GM19452 (cell line): ENCODE results near the gene RNF183.

Experiments
- ATAC-seq: cut with Tn5 transposase; IDR thresholded peaks from one replicate; pipeline ENCODE4 v1.9.1; 2021; ENCODE audit not compliant: unreplicated experiment

The RNF183 gene, protein sequence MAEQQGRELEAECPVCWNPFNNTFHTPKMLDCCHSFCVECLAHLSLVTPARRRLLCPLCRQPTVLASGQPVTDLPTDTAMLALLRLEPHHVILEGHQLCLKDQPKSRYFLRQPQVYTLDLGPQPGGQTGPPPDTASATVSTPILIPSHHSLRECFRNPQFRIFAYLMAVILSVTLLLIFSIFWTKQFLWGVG

DNA sequence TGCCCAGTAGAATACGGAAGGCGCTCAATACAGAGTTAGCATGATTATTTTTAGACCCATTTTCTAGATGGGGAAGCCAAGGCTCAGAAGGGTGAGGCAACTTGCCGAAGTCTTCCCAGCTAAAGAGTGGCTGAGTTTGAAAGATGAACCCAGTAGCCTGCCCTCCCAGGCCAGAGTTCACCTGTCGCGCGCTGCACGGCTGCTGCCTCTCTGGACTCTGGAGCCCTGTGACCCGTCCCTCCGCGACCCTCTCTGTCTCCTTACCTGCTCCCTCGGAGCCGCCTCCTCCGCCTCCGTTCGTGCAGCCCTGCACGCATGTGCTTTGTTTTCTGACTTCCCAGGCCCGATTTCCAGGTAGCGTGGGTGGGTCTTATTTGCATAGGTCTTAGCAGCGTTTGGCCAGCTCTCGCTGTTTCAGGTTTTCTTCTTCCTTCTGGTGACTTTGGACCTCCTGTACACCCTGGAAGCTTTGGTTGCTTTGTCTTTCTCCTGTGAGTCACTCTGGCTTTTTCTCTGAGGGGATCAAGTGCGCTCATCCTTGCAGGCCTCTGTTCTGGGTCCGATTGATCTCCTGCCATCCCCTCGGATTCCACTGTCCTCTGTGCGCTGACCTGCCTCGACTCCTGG, at the start of gene RNF183:
TSS of gene RNF183 (minus strand) at position 585 of the 627 bp plus-strand sequence. CDS start 5,192 bp downstream, outside the sequence.
- ATAC-seq = no peak

DNA sequence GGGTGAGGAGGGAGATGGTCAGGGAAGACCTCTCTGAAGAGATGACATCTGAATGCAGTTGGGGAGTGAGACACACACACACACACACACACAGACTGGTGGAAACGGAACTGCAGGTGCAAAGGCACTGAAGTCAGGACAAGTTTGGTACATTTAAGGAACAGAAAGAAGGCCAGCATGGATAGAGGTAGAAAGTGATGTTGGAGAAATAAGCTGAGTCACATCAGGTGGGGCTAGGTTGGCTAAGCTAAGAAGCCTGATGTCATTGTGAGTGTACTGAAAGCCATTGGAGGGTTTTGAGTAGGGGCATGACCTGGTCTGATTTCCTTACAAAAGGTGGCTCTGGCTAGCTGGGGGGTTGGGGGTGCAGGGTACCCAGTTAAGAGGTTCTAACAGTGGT, 49.2 kb upstream of the RNF183 start:
- no peak for ATAC-seq

DNA sequence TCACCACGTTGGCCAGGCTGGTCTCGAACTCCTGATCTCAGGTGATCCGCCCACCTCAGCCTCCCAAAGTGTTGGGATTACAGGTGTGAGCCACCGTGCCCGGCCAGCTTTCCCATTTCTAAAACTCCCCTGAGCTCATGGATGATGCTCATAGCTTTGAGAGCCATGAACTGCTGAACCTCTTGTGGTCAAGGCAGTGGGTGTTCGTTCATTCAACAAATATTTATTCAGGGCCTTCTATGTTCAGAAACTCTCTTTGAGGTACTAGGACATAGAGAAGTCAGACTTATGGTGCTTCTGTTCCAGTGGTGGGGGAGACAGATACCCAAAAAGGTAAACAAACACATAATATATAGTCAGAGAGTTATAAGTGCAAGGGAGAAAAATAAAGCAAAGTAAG, 48.8 kb upstream of the RNF183 start:
- ATAC-seq = no peak

DNA sequence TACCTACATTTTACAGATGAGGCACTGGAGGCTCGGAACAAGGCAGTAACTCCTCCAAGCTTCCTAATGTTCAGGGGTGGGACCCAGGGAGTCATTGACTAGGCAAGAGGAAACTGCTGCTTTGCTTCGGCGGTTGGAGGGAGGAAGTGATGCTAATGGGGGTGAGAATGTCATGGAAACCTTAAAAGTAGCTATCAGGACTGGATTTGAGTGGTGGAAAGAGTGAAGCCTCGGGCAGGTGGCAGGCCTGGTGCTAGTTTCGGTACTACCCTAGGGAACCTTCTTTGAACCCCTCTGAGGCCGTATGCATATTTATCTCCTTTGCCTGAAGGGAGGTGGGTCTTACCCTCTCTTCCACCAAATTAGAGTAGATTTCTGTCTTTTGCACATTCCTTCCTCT, 47.8 kb upstream of the RNF183 start:
- ATAC-seq = peak; percentile 43

DNA sequence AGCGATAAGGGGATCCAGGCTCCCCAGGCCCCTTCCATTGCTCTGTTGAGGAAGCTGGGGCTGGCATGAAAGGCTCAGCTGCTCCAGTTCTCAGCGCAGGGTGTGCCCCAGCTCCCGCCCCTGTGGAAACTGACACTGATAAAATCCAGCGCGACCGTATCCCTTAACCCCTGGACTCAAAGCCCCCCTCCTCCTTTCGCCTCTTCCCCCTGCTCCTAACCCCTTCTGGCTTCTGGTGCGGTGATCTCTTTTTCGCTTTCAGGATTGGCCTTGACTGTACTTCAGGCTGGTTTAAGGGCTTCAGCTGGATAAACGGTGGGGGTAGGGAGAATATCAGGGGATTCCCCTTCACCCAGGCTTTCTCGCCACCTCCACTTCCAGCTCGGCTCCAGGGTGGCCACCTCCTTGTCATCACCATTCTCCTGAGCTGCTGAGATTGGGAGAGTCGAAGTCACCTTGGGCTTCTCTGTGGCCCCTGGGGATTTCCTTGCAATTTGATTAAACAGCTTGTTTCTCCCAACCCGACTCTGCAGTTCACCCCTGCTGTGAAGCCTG, 47.0 kb upstream of the RNF183 start:
- ATAC-seq = peak; percentile 12

DNA sequence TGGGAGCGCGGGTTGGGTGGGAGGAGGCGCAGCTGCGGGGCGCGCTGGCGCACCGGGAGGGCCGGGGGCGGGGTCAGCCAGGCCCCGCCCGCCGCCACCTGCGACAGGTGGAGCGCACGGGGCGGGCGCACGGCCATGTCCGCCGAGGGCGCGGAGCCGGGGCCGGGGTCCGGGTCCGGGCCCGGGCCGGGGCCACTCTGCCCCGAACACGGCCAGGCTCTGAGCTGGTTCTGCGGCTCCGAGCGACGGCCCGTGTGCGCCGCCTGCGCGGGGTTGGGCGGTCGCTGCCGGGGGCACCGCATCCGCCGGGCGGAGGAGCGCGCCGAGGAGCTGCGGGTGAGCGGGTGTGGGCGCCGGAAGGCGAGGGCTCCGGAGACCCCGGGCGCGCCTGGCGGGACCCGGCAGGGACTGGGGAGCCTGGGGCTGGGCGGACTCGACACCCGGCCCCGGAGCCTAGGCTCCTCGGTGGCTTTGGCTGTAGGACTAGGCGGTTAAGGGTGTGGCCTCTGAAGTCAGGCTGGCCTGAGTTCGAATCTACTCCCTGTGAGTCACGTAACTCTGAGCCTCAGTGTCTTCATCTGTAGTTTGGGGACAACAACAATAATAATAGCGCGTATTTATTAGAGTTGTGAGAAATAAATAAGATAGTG, 46.4 kb upstream of the RNF183 start, which contains the start of gene BSPRY:
TSS of gene BSPRY (plus strand) at position 97 of the 650 bp plus-strand sequence. CDS start at position 136, 39 bp downstream.
- peak; percentile 44 for ATAC-seq

DNA sequence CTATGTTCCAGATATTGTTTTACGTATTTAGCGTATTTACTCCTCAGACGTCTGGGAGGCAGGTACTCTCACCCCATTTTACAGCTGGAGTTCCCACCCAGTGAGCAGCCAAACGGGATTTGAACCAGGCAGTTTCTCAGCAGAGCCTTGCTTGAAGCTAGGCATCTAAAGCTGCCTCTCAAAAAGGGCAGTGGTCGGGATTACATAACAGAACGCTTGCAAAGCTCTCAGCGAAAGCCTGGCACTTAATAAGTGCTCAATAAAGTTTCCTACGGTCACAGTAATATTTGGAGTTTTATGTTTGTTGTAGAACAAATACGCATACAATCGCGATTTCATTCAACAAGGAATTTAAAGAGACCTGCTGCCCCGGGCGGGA, 45.9 kb upstream of the RNF183 start:
- no peak for ATAC-seq

DNA sequence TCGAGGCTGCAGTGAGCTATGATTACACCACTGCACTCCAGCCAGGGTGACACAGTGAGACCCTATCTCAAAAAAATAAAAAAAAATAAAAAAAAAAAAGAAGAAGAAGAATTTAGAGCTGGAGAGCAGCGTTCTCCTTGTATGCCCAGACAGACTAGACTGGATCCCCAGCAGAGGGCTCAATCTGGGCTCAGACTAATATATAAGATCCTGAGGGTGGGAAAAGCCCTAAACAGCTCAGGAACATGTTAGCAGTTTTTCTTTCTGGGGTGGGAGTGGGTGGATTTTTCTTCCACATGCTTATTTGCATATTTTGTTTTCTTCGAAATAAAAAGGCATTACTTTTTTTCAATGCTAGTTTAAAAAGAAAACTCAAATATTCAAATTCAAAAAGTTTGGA, 45.3 kb upstream of the RNF183 start:
- ATAC-seq = no peak

DNA sequence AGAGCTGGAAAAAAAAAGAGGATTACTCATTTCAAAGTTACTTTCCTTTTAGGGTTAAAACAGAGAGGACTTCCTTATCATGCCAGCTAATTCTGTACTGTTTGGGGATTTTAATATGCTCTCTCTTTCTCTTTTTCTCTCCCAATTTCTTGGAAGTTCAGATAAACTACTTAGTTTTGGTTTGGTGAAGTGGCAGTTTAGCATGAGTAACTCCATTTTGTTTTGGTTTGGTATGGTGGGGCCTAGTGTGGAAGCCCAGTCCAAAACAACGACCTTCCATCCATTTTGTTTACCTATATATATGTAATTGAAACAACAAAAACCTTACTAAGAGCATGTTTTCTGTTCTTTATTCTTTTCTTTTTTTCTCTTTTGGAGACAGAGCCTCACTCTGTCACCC, 42.5 kb upstream of the RNF183 start:
- no peak for ATAC-seq

DNA sequence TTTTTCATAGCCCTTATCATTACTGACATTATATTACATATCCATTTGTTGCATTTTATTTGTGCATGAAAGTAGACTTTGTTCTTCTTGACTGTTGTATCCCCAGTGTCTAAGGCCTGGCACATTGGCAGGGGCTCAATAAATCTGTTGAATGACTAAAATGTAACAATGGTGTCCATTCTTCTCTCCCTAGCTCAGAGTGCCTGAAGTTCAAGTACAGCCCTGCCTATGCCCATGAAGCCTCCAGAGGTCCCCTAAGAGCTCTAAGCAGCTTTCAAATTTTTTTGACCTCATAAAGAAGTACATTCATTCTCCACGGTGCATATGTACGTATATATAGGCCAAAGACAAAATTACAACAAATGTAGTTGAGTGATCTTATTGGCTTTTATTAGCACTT, 42.0 kb upstream of the RNF183 start:
- ATAC-seq = no peak

DNA sequence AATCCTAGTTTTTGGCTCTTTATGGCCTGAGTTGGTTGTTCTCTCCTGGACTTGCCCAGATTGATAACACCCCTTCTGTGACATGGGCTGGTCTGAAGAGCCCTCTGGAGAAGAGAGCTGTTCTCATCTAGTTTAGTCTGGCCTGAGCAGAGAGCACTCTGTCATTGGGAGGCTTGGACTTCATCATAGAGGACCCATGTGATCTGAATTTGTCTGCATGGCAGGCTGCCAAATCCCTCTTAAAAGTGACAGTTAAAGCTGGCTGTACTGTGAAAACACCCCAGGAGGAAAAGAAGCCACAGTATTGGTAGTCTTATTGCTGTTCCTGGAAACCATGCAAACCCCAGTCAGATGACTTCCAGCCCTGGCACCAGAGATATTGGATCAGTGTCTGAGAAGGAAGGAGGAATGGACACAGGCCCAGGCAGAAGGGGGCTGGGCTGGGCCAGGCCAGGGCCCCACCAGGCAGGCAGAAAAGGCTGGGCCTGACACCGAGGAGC, 40.6 kb upstream of the RNF183 start:
- ATAC-seq = no peak

DNA sequence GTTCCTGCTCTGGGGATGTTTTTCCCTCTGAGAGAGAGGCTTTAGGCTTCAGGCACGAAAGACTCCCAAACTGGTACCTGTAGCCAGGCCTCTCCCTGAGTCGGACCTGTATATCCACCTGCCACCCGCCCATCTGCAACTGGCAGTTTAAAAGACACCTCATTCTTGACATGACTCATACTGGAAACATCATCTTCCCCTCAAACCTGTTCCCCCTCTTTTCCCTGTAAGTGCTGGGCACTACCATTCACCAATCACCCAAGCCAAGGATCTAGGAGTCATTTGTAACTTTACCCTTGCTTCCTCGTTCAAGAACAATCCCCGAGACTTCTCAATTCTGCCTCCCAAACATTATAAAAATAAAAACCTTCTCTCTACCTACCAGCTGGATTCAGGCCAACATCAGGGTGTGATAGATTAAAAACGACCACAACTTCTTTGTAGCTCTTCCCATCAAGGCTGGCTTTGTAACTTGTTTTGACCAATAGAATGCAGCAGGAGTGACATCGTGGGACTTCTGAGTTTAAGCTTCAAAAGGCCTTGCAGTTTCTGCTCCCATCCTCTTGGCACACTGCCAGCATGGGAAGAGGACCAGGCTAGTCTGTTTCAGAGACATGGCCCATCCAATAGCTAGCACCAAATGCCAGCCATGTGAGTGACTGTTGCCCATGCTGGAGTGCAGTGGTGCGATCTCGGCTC, 38.7 kb upstream of the RNF183 start:
- ATAC-seq = no peak

DNA sequence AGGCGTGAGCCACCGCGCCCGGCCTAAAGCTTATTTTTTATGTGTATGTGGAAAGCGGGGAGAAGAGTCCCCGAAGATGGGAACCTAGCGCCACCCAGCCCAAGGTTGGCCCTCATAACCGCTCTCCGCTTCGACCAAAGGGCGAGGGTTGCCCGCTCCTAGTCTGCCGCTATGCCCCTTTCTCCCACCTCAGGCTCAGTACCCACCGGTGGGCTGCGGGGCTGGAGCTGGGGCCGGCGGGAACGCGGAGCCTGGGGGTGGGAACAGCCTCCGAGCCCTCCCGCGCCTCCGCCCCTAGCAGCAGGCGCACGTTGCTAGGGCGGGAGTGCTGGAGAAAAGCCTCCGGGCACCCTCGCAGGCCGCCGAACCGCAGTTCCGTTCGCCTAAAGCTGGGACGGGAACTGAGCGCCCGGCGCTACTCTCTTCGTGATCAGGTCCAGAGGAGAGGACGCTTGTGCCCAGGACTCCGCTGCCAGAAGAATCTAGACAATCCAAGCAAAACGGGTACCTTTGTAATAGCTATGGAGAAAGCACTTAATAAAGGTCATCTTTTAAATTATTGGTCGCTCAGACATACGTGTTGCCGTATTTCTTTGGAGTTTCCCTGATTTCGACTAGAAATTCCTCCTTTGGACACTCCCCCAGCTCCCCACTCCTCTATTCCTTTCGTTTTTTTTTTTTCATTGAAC, 37.0 kb upstream of the RNF183 start, which contains the start of gene WDR31:
TSS of gene WDR31 (minus strand) at position 265 of the 689 bp plus-strand sequence. CDS start 8,253 bp downstream, outside the sequence.
- ATAC-seq = peak; percentile 99

DNA sequence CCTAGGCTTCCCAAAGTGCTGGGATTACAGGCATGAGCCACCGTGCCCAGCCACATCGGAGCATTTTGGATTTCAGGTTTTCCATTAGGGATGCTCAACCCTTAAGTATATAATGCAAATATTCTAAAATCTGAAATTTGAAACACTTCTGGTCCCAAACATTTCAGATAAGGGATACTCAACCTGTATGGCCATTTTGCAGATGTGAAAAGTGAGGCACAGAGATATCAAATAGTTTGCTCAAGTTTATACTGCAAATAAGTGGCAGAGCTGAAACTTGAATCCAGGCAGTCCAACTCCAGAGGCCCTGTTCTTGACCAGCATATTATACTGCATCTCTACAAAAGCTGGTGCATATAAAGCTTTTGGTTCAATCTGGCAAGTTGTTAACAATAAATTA, 34.5 kb upstream of the RNF183 start:
- ATAC-seq = no peak

DNA sequence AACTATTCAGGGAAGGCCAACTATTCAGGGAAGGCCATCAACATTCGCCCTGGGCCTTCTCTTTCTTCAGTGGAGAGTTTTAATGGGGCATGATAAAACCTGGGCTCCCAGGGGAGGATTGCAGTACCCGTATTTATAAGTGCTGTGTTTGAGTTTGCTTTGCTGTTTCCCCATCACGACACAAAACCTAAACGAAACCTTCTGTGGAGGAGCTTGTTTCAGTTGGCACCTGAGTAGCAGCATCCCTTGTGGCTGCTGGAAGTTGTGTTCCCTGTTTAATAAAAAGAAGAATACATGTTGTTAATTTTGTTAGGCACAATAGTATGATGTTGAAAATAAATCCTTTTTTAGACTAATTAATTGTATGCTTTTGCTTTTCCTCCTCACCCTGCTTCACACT, 28.6 kb upstream of the RNF183 start:
- ATAC-seq = no peak

DNA sequence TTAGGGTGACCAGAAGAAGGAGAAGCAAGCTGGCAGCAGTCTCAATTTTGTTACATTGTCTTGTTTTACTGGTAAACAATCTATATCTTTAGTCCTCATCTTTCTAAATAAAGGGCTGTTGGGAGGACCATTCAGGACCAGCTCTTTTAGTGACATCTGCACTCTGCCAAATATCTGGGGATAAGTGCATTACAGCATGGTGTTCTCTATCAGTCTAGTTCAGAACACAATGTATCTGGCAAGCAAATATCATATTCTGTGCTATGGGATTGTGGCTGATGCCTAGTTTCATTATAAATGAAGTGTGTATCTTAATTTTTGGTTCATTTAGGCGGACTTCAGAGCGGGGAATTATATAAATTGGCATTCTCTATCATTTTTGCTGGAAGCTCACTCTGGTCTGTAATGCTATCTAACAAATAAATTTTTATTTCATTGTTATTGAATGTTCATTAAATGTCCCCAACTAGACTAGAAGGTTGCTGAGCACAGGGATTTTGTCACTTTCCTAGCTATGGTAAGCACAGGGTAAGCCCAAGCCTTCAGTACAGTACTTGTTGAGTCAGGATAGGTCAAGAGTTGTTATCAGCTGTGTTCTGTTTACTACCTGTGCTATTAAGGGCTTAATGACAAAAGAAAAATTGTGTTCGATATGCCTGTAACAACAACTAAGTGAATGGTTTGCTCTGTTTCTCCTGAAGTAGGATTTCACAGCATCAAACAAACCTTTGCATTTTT, 25.0 kb upstream of the RNF183 start:
- no peak for ATAC-seq

DNA sequence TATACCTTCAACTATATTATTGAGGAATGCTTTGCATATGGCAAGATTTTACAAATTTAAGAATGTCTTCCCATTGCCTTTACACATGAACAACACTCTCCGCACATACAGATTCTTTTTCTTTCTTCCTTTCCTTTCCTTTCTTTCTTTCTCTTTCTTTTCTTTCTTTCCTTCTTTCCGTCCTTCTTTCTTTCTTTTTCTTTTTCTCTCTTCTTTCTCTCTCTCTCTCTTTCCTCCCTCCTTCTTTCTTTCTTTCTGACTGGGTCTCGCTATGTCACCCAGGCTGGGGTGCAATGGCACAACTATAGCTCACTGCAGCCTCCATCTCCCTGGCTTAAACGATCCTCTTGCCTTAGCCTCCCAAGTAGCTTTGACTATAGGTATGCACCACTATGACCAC, 23.1 kb upstream of the RNF183 start:
- ATAC-seq = no peak

DNA sequence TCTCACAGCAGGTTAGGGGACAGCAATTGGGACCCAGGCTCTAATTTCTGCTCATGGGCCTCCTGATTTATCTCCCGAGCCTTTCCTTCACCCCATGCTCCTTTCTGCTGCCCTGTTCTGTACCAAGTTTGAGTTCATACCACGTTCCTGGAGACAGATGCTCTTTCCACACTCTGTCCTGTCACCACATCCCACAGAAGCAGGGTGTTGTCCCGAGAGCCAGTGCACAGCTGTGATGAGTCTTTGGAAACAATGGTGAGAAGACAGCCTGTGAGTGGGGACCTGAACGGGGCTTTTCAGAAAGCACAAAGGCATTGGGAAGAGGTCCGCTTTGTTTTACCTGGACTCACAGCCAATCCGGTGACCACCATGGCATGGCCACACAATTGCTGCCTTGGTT, 19.5 kb upstream of the RNF183 start:
- ATAC-seq = no peak

DNA sequence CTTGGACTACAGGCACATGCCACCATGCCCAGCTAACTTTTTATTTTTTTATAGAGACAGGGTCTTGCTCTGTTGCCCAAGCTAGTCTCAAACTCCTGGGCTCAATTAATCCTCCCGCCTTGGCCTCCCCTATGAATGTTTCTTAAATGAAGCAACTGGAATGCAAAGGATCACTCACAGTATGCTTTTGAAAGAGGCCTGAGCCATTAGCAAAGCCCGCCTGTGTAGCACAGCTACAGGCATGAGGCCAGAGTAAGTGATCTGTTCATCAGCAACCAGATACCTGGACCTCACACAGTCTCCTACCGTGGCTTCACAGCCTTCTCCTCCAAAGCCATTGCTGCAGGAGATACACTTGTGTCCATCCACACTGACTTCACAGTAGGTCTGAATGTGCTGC, 16.9 kb upstream of the RNF183 start:
- no peak for ATAC-seq

DNA sequence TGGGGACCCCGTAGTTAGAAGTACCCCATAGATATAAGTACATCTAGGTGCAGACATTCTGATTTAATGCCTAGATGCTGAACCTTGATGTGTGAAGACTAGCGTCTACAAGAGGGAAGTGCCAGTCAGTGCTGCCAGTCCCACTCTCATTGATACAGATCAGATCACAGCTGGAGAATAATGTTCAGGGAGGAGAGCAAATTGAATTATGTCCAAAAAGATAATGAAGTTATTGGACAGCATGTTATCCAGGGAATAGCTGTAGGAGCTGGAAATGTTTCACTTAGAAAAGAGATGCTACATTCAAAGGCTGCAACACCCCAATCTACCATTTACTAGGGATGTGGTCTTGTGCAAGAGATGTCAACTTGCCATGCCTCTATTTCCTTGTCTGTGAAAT, 15.9 kb upstream of the RNF183 start:
- no peak for ATAC-seq
